ENCODE measurements around the gene SCN2B.
A peak's percentile ranks its signal among the peaks of the same experiment; 100 is the strongest.
"Not testable (repeated sequence)": the region's sequence is repeated elsewhere in the genome, so short reads cannot be mapped to it uniquely, and the experiment has no call there.

The SCN2B gene

DNA sequence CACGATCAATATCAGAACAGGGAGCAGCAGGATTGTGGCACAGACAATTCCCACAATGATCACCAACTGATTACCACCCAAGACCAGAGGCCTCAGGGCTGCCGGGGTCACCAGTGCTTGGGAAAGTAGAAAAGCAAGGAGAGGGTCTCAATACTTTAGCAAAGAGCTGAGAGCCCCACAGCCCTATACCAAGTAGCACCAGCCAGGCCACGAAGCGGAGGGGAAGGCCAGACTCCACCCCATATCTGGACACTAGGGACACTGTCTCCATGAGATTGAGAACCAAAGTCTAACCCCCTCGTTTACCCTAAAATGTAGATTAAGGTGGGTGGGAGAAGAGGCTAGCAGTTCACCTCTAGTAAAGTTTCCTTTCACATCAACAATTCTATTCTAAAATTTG, 24.1 kb upstream of the SCN2B start:
- TF ChIP-seq POLR2A (IDR thresholded peaks at IDR 0.05; ENCODE audit: low read length): no peak
- no peak for TF ChIP-seq GATA1 (IDR thresholded peaks at IDR 0.05; ENCODE audit: low read depth, low read length)
- no peak for DNase-seq

DNA sequence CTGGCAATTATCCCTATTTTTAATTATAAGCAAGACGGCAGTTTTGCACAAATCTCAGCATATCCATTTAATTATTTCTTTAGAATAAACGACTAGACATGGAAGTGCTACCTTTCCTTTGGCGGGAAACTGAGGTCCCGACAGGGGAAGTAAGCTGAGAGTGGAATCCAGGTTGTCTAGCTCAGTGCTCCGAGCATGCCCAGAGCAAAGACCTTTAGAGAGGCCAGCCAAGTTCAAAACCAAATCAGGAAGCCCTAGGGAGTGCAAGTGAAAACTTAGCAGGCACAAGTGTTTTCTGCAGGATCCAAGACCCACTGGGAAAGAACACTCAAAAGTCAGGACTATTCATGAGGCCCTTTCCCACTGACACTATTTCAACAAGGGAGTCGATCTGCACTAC, 22.7 kb upstream of the SCN2B start:
- DNase-seq: no peak
- TF ChIP-seq POLR2A (IDR thresholded peaks at IDR 0.05; ENCODE audit: low read length) (no peak), GATA1 (IDR thresholded peaks at IDR 0.05; ENCODE audit: low read depth, low read length) (no peak)

DNA sequence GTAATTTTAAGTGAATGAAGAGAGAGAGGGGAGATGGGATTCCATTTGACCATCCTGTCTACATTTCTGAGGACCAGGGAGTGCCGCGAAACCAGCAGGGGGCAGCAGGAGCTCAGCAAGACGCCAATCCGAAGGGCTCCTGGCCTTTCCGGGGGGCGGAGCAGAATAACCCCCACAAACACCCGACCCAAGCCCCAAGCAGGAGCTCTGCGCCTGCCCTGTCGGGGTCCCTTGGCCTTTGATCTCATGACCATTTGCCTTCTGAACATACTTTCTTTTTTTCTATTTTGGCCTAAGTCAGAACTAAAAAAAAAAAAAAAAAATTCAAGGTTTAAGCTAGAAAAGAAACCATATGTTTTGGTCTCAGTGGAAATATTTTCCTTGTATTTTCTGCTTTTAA, 21.9 kb upstream of the SCN2B start:
- peak; percentile 73 to 86 for DNase-seq
- TF ChIP-seq POLR2A (IDR thresholded peaks at IDR 0.05; ENCODE audit: low read length) (no peak), GATA1 (IDR thresholded peaks at IDR 0.05; ENCODE audit: low read depth, low read length) (no peak)

GRCh38 chr11:118194835-118195627, 18.6 kb upstream of the SCN2B start:
- no peak for DNase-seq
- TF ChIP-seq POLR2A (IDR thresholded peaks at IDR 0.05; ENCODE audit: low read length) (no peak), GATA1 (IDR thresholded peaks at IDR 0.05; ENCODE audit: low read depth, low read length) (no peak)

GRCh38 chr11:118193910-118194566, 17.6 kb upstream of the SCN2B start:
- TF ChIP-seq POLR2A (IDR thresholded peaks at IDR 0.05; ENCODE audit: low read length) (no peak), GATA1 (IDR thresholded peaks at IDR 0.05; ENCODE audit: low read depth, low read length) (no peak)
- no peak for DNase-seq

DNA sequence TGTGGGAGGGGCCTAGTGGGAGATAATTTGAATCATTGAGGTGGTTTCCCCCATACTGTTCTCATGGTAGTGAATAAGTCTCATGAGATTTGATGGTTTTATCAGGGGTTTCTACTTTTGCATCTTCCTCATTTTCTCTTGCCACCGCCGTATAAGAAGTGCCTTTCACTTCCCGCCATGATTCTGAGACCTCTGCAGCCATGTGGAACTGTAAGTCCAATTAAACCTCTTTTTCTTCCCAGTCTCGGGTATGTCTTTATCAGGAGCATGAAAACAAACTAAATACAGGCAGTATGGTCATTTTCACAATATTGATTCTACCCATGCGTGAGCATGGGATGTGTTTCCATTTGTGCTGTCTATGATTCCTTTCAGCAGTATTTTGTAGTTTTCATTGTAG, 16.4 kb upstream of the SCN2B start:
- DNase-seq: not testable (repeated sequence)

DNA sequence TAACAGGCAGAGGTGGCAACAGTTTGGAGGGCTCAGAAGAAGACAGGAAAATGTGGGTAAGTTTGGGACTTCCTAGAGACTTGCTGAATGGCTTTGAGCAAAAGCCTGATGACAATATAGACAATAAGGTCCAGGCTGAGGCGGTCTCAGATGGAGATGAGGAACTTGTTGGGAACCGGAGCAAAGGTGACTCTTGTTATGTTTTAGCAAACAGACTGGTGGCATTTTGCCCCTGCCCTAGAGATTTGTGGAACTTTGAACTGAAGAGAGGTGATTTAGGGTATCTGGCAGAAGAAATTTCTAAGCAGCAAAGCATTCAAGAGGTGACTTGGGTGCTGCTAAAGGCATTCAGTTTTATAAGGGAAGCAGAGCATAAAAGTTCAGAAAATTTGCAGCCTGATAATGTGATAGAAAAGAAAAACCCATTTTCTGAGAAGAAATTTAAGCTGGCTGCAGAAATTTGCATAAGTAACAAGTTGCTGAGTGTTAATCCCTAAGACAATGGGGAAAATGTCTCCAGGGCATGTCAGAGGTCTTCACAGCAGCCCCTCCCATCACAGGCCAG, 14.6 kb upstream of the SCN2B start:
- DNase-seq: not testable (repeated sequence)

GRCh38 chr11:118186346-118187107, 10.1 kb upstream of the SCN2B start:
- TF ChIP-seq GATA1 (IDR thresholded peaks at IDR 0.05; ENCODE audit: low read depth, low read length): no peak
- no peak for TF ChIP-seq POLR2A (IDR thresholded peaks at IDR 0.05; ENCODE audit: low read length)
- no peak for DNase-seq

GRCh38 chr11:118184784-118185579, 8.5 kb upstream of the SCN2B start:
- no peak for DNase-seq
- TF ChIP-seq POLR2A (IDR thresholded peaks at IDR 0.05; ENCODE audit: low read length) (no peak), GATA1 (IDR thresholded peaks at IDR 0.05; ENCODE audit: low read depth, low read length) (no peak)

DNA sequence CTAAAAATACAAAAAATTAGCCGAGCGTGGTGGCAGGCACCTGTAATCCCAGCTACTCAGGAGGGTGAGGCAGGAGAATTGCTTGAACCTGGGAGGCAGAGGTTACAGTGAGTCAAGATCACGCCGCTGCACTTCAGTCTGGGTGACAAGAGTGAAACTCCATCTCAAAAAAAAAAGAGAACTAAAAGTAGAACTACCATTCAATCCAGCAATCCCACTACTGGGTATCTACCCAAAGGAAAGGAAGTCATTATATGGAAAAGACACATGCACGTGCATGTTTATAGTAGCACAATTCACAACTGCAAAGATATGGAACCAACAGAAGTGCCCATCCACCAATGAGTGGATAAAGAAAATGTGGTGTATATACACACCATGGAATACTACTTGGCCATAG, 7.3 kb upstream of the SCN2B start:
- not testable (repeated sequence) for DNase-seq

DNA sequence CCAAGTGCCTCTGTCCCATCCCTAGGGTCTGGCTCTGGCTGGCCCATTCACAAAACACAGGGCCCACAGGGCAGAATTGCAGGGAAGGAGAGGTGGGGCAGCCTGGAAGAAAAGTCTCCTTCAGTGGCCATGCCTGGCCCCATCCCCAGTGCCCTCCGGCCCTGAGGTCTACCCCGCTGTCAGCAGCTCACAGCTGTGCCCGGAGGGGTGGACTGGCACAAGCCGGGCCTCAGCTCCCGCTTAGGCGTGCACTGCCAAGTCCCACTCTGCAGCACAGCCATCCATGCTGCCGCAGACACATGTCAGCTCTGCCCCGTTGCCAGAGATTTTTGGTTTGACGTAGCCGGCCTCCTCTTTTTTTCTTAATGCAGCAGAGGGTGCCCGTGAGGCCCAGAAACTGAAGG, 3.9 kb upstream of the SCN2B start:
- TF ChIP-seq POLR2A (IDR thresholded peaks at IDR 0.05; ENCODE audit: low read length): no peak
- TF ChIP-seq GATA1 (IDR thresholded peaks at IDR 0.05; ENCODE audit: low read depth, low read length): no peak
- no peak for DNase-seq

GRCh38 chr11:118176778-118177134, 317 bp upstream of the SCN2B start:
- DNase-seq: no peak
- no peak for TF ChIP-seq POLR2A (IDR thresholded peaks at IDR 0.05; ENCODE audit: low read length)
- TF ChIP-seq GATA1 (IDR thresholded peaks at IDR 0.05; ENCODE audit: low read depth, low read length): no peak

DNA sequence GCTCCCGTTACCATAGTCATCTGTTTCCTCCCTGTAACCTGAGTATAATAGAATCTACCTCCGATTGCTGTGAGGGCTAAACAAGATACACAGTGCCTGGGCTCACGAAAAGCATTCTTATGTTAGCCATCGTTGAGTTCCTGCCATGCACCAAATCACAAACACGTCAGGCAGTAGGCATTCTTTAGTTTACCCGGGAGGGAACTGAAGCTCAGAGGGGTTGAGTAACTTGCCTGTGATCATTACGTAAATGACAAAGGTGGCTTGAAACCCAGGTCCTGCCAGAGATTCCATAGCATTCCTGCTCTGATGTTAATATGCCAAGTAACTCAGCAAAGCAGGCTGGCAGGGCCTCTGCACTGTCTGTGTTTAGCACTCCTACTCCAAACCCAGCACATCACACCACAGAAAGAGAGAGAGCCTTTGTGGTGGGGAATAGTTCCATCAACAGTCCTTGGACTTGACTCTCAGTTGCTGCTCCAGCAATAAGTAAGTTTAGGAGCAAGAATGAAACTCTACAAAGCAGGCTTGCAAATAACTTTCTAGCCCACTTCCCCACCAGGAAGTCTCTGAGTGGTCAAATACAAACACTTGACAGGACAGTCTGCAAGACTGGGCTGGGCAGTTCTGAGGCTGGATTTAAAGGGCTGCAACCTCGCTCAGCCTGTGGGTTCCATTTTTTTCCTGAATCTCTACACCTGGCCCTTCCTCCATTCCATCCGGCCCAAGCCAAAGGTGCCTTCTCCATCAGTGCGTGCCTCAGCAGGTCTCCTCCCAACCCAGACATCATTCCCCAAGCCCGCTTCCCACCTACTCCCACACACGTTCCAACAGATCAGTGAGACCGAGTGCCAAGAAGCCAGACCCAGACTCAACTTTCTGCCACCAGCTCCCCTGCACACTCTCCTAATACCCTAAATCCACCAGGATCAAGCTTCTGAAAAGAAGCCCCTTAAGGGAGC, 1.1 kb downstream of the SCN2B start:
- no peak for DNase-seq

More for the DNA sequence above, 1.1 kb downstream of the SCN2B start:
- TF ChIP-seq GATA1 (IDR thresholded peaks at IDR 0.05; ENCODE audit: low read depth, low read length) (no peak), POLR2A (IDR thresholded peaks at IDR 0.05; ENCODE audit: low read length) (no peak)
